Smooth muscle cell (in vitro differentiated cells): ENCODE data around the gene TAS2R43. TPM values are rescaled to one million over a fixed set of nuclear protein-coding genes. Genes with fewer than 3 reads are reported as not detected.

ENCODE experiments used
- DNase-seq: peaks from one replicate; lab custom pipeline; 2025; ENCODE audit not compliant: unreplicated experiment; lab: John Stamatoyannopoulos, UW
- H2AFZ ChIP-seq: fragments of 200-600 bp; sonication (generic); 2 replicates; pipeline ENCODE4 v1.6.0; 2016; ENCODE audit warnings: antibody characterized with exemption, low read depth, mild to moderate bottlenecking
- H3F3A ChIP-seq: fragments of 200-600 bp; sonication (generic); 2 replicates; pipeline ENCODE4 v1.6.0; 2017; ENCODE audit warnings: antibody characterized with exemption, low read depth
- H3K27ac ChIP-seq: fragments of 200-600 bp; sonication (generic); 2 replicates; pipeline ENCODE4 v1.5.1; 2016; ENCODE audit warnings: low read depth, mild to moderate bottlenecking
- H3K27me3 ChIP-seq: fragments of 200-600 bp; sonication (generic); 2 replicates; pipeline ENCODE4 v1.6.1; 2016; ENCODE audit warnings: low read depth, mild to moderate bottlenecking
- H3K36me3 ChIP-seq: fragments of 200-600 bp; sonication (generic); 2 replicates; pipeline ENCODE4 v1.5.1; 2016; ENCODE audit warnings: low read depth
- H3K4me1 ChIP-seq: fragments of 200-600 bp; sonication (generic); 2 replicates; pipeline ENCODE4 v1.5.1; 2016; ENCODE audit warnings: low read depth
- H3K4me2 ChIP-seq: fragments of 200-600 bp; sonication (generic); 2 replicates; pipeline ENCODE4 v1.6.0; 2016; ENCODE audit warnings: mild to moderate bottlenecking
- H3K4me3 ChIP-seq: fragments of 200-600 bp; sonication (generic); 2 replicates; pipeline ENCODE4 v1.5.1; 2016; ENCODE audit warnings: mild to moderate bottlenecking
- H3K79me2 ChIP-seq: fragments of 200-600 bp; sonication (generic); 2 replicates; pipeline ENCODE4 v1.6.0; 2016; ENCODE audit warnings: low read depth, mild to moderate bottlenecking
- H3K9ac ChIP-seq: fragments of 200-600 bp; sonication (generic); 2 replicates; pipeline ENCODE4 v1.6.0; 2016; ENCODE audit warnings: low read depth
- H3K9me3 ChIP-seq: fragments of 200-600 bp; sonication (generic); replicated peaks from 2 replicates; pipeline ENCODE4 v1.5.1; 2016; ENCODE audit warnings: low read depth
- H4K20me1 ChIP-seq: fragments of 200-600 bp; sonication (generic); 2 replicates; pipeline ENCODE4 v1.6.0; 2016; ENCODE audit warnings: low read depth
- WGBS: methylation state at CpG from one replicate; pipeline ENCODE4 v1.1.7; 2016; ENCODE audit warnings: low lambda C conversion rate; 5-methylcytosine and 5-hydroxymethylcytosine counted together
- polyA plus RNA-seq: library from polyadenylated mRNA; unstranded; fragments of >200 nt; fragmentation: Nextera tagmentation; extraction: Ambion mirVana; gene quantifications from 2 replicates; pipeline ENCODE4 v1.2.1, GENCODE V29; 2016
- total RNA-seq: library from RNA; depleted of rRNA; stranded (reverse); fragments of >200 nt; gene quantifications from 2 replicates; pipeline ENCODE4 v1.2.3, GENCODE V29; 2014
- TF ChIP-seq, protein P1 (sequence below): fragments of 200-600 bp; sonication (generic); IDR thresholded peaks from 2 replicates; pipeline ENCODE4 v1.5.1; 2017; ENCODE audit warnings: borderline replicate concordance, mild to moderate bottlenecking, antibody characterized with exemption; ENCODE audit not compliant: insufficient read depth, poor library complexity, severe bottlenecking

TAS2R43 gene
- total and polyA plus RNA-seq, 2 experiments from 2014 or later = 0.35 to 0.45 TPM

DNA sequence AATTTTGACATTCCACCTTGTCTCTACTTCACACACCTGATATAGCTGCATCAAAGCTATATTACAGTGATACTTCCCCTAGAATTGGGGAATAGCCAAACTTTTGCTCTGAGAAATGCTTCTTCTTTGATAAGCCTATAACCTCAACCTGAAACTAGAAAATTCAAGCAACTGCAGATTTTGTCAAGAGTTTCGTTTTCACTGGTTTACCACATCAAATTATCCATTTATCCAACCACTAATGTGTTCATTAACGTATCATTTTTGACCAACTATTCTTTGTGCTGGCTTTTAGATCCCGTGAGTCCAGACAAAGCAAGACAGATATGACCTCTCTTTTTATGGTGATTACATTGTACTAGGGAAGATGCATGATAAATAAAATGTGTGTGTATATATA, 16.5 kb downstream of the TAS2R43 start:
- Histone ChIP-seq H3K4me1 (no peaks in the 10 kb centered on the region), H4K20me1 (no peaks in the 10 kb centered on the region), H3K27ac (no peak overlapping the region), H3K27me3 (no peaks in the 10 kb centered on the region), H3K4me3 (no peak overlapping the region), H3K36me3 (no peaks in the 10 kb centered on the region), H3K9ac (no peak overlapping the region), H3K4me2 (no peak overlapping the region), H3F3A (no peaks in the 10 kb centered on the region), H2AFZ (no peak overlapping the region), H3K79me2 (no peaks in the 10 kb centered on the region), H3K9me3 (no peaks in the 10 kb centered on the region)
- TF ChIP-seq, protein P1, sequence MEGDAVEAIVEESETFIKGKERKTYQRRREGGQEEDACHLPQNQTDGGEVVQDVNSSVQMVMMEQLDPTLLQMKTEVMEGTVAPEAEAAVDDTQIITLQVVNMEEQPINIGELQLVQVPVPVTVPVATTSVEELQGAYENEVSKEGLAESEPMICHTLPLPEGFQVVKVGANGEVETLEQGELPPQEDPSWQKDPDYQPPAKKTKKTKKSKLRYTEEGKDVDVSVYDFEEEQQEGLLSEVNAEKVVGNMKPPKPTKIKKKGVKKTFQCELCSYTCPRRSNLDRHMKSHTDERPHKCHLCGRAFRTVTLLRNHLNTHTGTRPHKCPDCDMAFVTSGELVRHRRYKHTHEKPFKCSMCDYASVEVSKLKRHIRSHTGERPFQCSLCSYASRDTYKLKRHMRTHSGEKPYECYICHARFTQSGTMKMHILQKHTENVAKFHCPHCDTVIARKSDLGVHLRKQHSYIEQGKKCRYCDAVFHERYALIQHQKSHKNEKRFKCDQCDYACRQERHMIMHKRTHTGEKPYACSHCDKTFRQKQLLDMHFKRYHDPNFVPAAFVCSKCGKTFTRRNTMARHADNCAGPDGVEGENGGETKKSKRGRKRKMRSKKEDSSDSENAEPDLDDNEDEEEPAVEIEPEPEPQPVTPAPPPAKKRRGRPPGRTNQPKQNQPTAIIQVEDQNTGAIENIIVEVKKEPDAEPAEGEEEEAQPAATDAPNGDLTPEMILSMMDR = no peak
- DNase-seq = no peak
- WGBS = 80% methylated on average over 3 of the region's 3 CpGs

DNA sequence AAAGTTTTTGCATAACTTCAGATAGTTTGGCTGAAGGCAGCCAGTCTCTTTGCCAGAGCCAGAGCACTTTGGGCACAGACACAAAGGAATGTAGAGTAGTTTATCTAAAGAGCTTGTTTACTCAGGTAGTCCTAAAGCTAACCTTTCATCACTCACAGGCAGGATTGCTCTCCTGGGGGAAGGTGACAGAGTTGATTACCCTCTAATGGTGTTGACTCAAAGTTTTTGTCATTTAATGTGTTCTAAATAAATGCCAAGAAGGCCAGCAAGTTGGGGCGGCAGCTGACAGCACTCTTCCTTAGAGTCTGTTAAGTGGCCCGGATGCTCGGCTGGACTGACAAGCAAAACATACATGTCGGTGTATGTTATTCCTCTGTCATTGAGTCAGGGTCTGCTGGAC, 20.7 kb downstream of the TAS2R43 start:
- Histone ChIP-seq H3K9ac (no peak overlapping the region), H3K27ac (no peak overlapping the region), H3K4me2 (no peak overlapping the region), H3F3A (no peaks in the 10 kb centered on the region), H3K36me3 (no peaks in the 10 kb centered on the region), H3K4me3 (no peak overlapping the region), H3K79me2 (no peaks in the 10 kb centered on the region), H2AFZ (no peak overlapping the region), H3K27me3 (no peaks in the 10 kb centered on the region), H3K4me1 (no peaks in the 10 kb centered on the region), H3K9me3 (no peaks in the 10 kb centered on the region), H4K20me1 (no peaks in the 10 kb centered on the region)
- WGBS = 36% methylated on average over 4 of the region's 4 CpGs
- TF ChIP-seq, protein P1 = no peak
- DNase-seq = no peak

DNA sequence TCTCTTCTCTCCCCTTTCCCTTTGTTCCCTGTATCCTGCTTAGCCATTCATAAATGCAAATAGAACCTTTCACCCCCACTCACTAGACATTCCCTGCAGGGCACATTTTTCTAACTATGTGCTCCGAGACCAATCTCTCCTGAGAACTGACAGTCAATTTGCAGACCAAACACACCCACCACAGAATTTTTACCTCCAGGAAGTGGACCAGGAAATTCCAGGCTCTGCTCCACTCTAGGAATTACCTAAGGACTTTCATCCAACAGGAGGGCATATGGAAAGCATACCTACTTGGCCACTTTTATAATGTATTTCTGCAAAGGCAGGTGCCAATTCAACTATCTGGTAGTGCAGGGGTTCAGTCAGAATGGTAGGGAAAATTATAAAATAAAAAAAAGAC, 21.1 kb downstream of the TAS2R43 start:
- DNase-seq = no peak
- Histone ChIP-seq H3K27ac (no peak overlapping the region), H3K4me2 (no peak overlapping the region), H3K79me2 (peaks cover 3% of the 10 kb centered on the region), H3K9ac (no peak overlapping the region), H3K9me3 (no peaks in the 10 kb centered on the region), H4K20me1 (no peaks in the 10 kb centered on the region), H2AFZ (no peak overlapping the region), H3F3A (no peaks in the 10 kb centered on the region), H3K36me3 (no peaks in the 10 kb centered on the region), H3K4me1 (no peaks in the 10 kb centered on the region), H3K4me3 (no peak overlapping the region), H3K27me3 (no peaks in the 10 kb centered on the region)
- TF ChIP-seq, protein P1 = no peak
- WGBS = 73% methylated on average over 1 of the region's 1 CpG

DNA sequence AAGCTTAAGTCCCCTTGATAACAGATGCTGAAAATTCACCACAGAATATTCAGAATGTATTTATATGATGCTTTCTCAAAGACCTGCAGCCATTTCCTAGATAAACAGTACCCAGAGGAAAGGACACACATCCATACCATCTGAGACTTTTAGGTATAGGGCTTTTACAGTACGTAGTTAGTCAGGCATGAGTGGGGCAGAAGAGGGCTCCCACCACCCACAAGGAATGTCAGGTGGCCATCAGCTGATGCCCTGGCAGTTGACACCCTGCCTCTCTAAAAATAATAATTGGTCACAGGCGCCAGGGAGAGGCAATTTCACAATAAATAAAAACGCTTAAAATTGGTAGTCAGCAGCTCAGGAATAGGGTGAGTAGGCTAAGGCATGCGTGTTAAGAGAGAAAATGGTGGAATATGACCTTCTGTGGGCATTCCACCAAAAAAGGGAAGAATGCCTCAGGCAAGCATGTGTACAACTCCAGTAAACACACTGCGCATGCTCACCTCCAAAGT, 22.2 kb downstream of the TAS2R43 start:
- WGBS = 81% methylated on average over 5 of the region's 5 CpGs
- no peak overlapping the region for H3K27ac ChIP-seq
- TF ChIP-seq, protein P1 = no peak
- H3K9ac ChIP-seq = no peak overlapping the region
- no peaks in the 10 kb centered on the region for H3K9me3 ChIP-seq
- H4K20me1 ChIP-seq = no peaks in the 10 kb centered on the region
- no peak overlapping the region for H3K4me3 ChIP-seq
- H3K27me3 ChIP-seq = no peaks in the 10 kb centered on the region
- H3K36me3 ChIP-seq = no peaks in the 10 kb centered on the region
- peaks cover 5% of the 10 kb centered on the region for H3K79me2 ChIP-seq
- no peaks in the 10 kb centered on the region for H3F3A ChIP-seq
- DNase-seq = no peak
- no peak overlapping the region for H3K4me2 ChIP-seq
- no peaks in the 10 kb centered on the region for H3K4me1 ChIP-seq
- H2AFZ ChIP-seq = no peak overlapping the region
